ENCODE data around the gene RIBC2. TPM values are rescaled to one million over a fixed set of nuclear protein-coding genes. Genes with fewer than 3 reads are reported as not detected.

The RIBC2 gene
- total and polyA plus RNA-seq, 2 of the 13 experiments (the other 11 are each of a cell fraction or from before 2014, with no cell fraction given): 0.55 TPM; not detected in 1

DNA sequence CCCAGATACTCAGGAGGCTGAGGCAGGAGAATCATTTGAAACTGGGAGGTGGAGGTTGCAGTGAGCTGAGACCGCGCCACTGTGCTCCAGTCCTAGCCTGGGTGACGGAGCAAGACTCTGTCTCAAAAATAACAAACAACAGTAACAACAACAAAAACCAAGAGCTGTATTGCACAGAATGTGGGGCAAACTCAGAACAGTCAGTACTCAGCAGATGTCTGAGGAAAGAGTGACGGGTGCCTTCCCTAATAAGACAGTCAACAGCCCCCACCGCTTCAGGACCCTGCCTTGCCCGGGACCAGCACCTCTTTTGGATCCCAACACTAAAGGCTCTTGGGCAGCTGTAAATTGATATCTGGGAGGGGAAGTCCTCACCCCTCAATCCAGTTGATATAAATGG, 40.3 kb downstream of the RIBC2 start:
- no TSS peak for BruUV-seq (replicated peaks)
- intact Hi-C loops (cut with micrococcal nuclease; ENCODE audit: unreplicated experiment) (no loop called here), in situ Hi-C loops (cut with HindIII; ENCODE audit: extremely low pct_ligation_motif_present, low pct_unique_long_range_greater_than_20kb) (no loop called here)
- H3K79me2 ChIP-seq (ENCODE audit: insufficient read depth, low read length): no peaks in the 10 kb centered on the region
- H3K9me3 ChIP-seq (ENCODE audit: low read length): no peaks in the 10 kb centered on the region
- TF ChIP-seq, protein P1, sequence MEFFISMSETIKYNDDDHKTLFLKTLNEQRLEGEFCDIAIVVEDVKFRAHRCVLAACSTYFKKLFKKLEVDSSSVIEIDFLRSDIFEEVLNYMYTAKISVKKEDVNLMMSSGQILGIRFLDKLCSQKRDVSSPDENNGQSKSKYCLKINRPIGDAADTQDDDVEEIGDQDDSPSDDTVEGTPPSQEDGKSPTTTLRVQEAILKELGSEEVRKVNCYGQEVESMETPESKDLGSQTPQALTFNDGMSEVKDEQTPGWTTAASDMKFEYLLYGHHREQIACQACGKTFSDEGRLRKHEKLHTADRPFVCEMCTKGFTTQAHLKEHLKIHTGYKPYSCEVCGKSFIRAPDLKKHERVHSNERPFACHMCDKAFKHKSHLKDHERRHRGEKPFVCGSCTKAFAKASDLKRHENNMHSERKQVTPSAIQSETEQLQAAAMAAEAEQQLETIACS (CRISPR knock-in tag; IDR thresholded peaks at IDR 0.05): no peak
- no peak for TF ChIP-seq TOPORS (CRISPR knock-in tag; IDR thresholded peaks at IDR 0.05)
- no peak for TF ChIP-seq TCF7L2 (IDR thresholded peaks at IDR 0.05; ENCODE audit: low read depth, low read length)
- no peak for TF ChIP-seq RAD21 (CRISPR knock-in tag; IDR thresholded peaks at IDR 0.05)
- TF ChIP-seq, protein P2, sequence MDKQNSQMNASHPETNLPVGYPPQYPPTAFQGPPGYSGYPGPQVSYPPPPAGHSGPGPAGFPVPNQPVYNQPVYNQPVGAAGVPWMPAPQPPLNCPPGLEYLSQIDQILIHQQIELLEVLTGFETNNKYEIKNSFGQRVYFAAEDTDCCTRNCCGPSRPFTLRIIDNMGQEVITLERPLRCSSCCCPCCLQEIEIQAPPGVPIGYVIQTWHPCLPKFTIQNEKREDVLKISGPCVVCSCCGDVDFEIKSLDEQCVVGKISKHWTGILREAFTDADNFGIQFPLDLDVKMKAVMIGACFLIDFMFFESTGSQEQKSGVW (CRISPR knock-in tag; IDR thresholded peaks at IDR 0.05; ENCODE audit: borderline replicate concordance): no peak
- no peak for TF ChIP-seq MEF2D (CRISPR knock-in tag; IDR thresholded peaks at IDR 0.05)
- no peak for TF ChIP-seq GPN1 (CRISPR knock-in tag; IDR thresholded peaks at IDR 0.05; ENCODE audit: borderline replicate concordance)
- no peak for TF ChIP-seq ZNF383 (CRISPR knock-in tag; IDR thresholded peaks at IDR 0.05; ENCODE audit: borderline replicate concordance)
- TF ChIP-seq ZNF776 (CRISPR knock-in tag; IDR thresholded peaks at IDR 0.05): no peak
- TF ChIP-seq, protein P3, sequence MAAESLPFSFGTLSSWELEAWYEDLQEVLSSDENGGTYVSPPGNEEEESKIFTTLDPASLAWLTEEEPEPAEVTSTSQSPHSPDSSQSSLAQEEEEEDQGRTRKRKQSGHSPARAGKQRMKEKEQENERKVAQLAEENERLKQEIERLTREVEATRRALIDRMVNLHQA (CRISPR knock-in tag; IDR thresholded peaks at IDR 0.05): no peak
- no peak for TF ChIP-seq ZNF670 (CRISPR knock-in tag; IDR thresholded peaks at IDR 0.05; ENCODE audit: borderline replicate concordance)
- TF ChIP-seq CBX2 (IDR thresholded peaks at IDR 0.05; ENCODE audit: low read depth, low read length): no peak
- no peak for TF ChIP-seq CBX2 (CRISPR knock-in tag; IDR thresholded peaks at IDR 0.05; ENCODE audit: low read depth)
- no peak for TF ChIP-seq MED1 (CRISPR knock-in tag; IDR thresholded peaks at IDR 0.05)
- TF ChIP-seq REL (CRISPR knock-in tag; conservative IDR thresholded peaks at IDR 0.05): no peak
- peaks cover 3 to 24% of the 10 kb centered on the region in 2 experiments; a peak in 2 of 5 replicates for H3K27me3 ChIP-seq (ENCODE audit: control insufficient read depth in 1 of 2, insufficient read depth in 2 of 2, low read length in 2 of 2)
- H3K27ac ChIP-seq (ENCODE audit: extremely low read length, insufficient read depth, low read length): no peak overlapping the region
- H2AFZ ChIP-seq (ENCODE audit: low read length): no peak overlapping the region
- H3K9ac ChIP-seq (ENCODE audit: insufficient read depth, low read depth, low read length): no peak overlapping the region
- FAIRE-seq (no peak), DNase-seq (ENCODE audit: low spot score) (no peak), ATAC-seq (no peak)
- H4K20me1 ChIP-seq (ENCODE audit: insufficient read depth, low read length): no peaks in the 10 kb centered on the region
- no peaks in the 10 kb centered on the region for H3K36me3 ChIP-seq (replicated peaks in 1 of 2; ENCODE audit: control insufficient read depth in 1 of 2, insufficient read depth in 2 of 2, low read length in 2 of 2)
- no peak overlapping the region for H3K4me2 ChIP-seq (ENCODE audit: low read depth, low read length)
- ChIA-PET CTCF (ENCODE audit: low intra/inter-chr PET ratio, low total read pairs) (no interaction called here), POLR2A (no interaction called here)
- H3K4me3 ChIP-seq (replicated peaks in 1 of 3; ENCODE audit: insufficient read depth in 1 of 3, low read depth in 2 of 3, low read length in 3 of 3): no peak overlapping the region
- 59% methylated on average over 6 of the region's 6 CpGs for WGBS (ENCODE audit: low lambda C conversion rate)
- H3K4me1 ChIP-seq (ENCODE audit: insufficient read depth, low read length): no peaks in the 10 kb centered on the region

All from HepG2 (cell line).